Heart right ventricle (tissue), 16 donors: ENCODE data around the gene PPP1CA. TPM values are rescaled to one million over a fixed set of nuclear protein-coding genes. Genes with fewer than 3 reads are reported as not detected.

Experiments used
- ATAC-seq, 8 donors: fragments of 200-7000 bp; cut with Tn5 transposase; one replicate each; pipeline ENCODE4 v1.9.1; 2020; ENCODE audit warnings: mild to moderate bottlenecking in 8 of 8, moderate library complexity in 8 of 8, moderate number of reproducible peaks in 1 of 8
- DNase-seq, 2 donors: peaks; one replicate each; pipeline ENCODE4 v3.0.0-alpha.2; 2020
- H3K27ac ChIP-seq, 10 donors: fragments of 200-600 bp; sonication (generic) in 2 of 10; one replicate each; pipeline versions ENCODE4 v1.5.0 to v1.8.0; 2020 to 2022; ENCODE audit warnings: mild to moderate bottlenecking in 3 of 10
- H3K27me3 ChIP-seq, 7 donors: fragments of 200-600 bp; one replicate each; pipeline ENCODE4 v1.8.0; 2021 to 2022; ENCODE audit warnings: mild to moderate bottlenecking in 2 of 7
- H3K36me3 ChIP-seq, 9 donors: fragments of 200-600 bp; sonication (generic) in 1 of 9; one replicate each; pipeline versions ENCODE4 v1.5.0 to v1.8.0; 2020 to 2022; ENCODE audit warnings: mild to moderate bottlenecking in 2 of 9
- H3K4me1 ChIP-seq, 9 donors: fragments of 200-600 bp; sonication (generic) in 1 of 9; one replicate each; pipeline versions ENCODE4 v1.5.0 to v1.8.0; 2020 to 2022; ENCODE audit warnings: mild to moderate bottlenecking in 4 of 9
- H3K4me3 ChIP-seq, 10 donors: fragments of 200-600 bp; sonication (generic) in 2 of 10; one replicate each; pipeline versions ENCODE4 v1.5.0 to v1.8.0; 2020 to 2022; ENCODE audit warnings: mild to moderate bottlenecking in 7 of 10, moderate library complexity in 2 of 10
- H3K9me3 ChIP-seq, 11 donors: fragments of 200-600 bp in 10 of 11; sonication (generic) in 2 of 11; one replicate each; pipeline versions ENCODE4 v1.5.0 to v1.8.0; 2013 to 2022; ENCODE audit warnings: mild to moderate bottlenecking in 2 of 11, control low read depth in 1 of 11, moderate library complexity in 1 of 11
- WGBS, 2 donors: extraction: QIAGEN DNeasy Blood & Tissue Kit; methylation state at CpG; one replicate each; pipeline ENCODE4 v1.1.7; 2013; ENCODE audit warnings: inconsistent platforms in 1 of 2; 5-methylcytosine and 5-hydroxymethylcytosine counted together
- intact Hi-C, 10 donors: fragments of 100-400 bp; cut with DNase I; formaldehyde crosslinking; loops; one replicate each; pipeline versions ENCODE4 v1.11.1 to v1.14.2; 2022
- polyA plus RNA-seq, 2 donors: library from polyadenylated mRNA; stranded (reverse); fragments of 200-250 nt; gene quantifications; one replicate each; pipeline ENCODE4 v1.2.3, GENCODE V29; 2013
- total RNA-seq, 10 donors: library from RNA; stranded (reverse); fragmentation: NEBNext Ultra II Directional in 3 of 10; extraction: Animal tissue kit (Norgen Biotek cat#: 25700) in 3 of 10; gene quantifications; one replicate each; pipeline versions ENCODE4 v1.2.1 to v1.2.4, GENCODE V29; 2021 to 2023
- TF ChIP-seq, protein P1 (sequence below), 9 donors: fragments of 200-600 bp; sonication (generic) in 2 of 9; IDR thresholded peaks; one replicate each; pipeline versions ENCODE4 v1.5.0 to v1.8.0; 2021 to 2022; ENCODE audit warnings: antibody characterized with exemption in 9 of 9, mild to moderate bottlenecking in 5 of 9, moderate library complexity in 1 of 9
- donor health status: Arrhythmogenic right ventricular cardiomyopathy.
- donor health status: ischemic (EF 13 %, LVEDD 7.1; RV severe dilation, severe dysfunction).
- donor health status: healthy with polysubstance abuse.
- donor health status: DM: no; HTN: yes; CAD: no.
- donor health status: DM: no; HTN: no; CAD: no.
- donor health status: ischemic (EF 25% LVEDD 6.9; RV normal size, moderate dysfunction).
- donor health status: ischemic (EF 25% LVEDD 5.7; RV mildly dilated, moderate dysfunction).
- donor health status: healthy.
- donor health status: DM: yes; HTN: yes; CAD: no.
- donor health status: Ischemic cardiomyopathy.
- donor health status: ischemic (EF 35%, LVEDD 5.7; RV mildly dilated, moderate dysfunction).
- donor health status: nonischemic (EF 11% LVEDD 7.7; RV severe dilation, severe dysfunction).
- donor health status: DM: yes; HTN: yes; CAD: no.
- donor health status: PGD.
- donor health status: ischemic (EF 29% LVEDD 5.4; RV normal size, mild dysfunction).
- donor health status: nonischemic (EF 23%, LVEDD 6.1; RV moderate dilation, normal function).

PPP1CA gene
- total and polyA plus RNA-seq, 12 donors, result 80.2 to 186 (median 103) TPM

DNA sequence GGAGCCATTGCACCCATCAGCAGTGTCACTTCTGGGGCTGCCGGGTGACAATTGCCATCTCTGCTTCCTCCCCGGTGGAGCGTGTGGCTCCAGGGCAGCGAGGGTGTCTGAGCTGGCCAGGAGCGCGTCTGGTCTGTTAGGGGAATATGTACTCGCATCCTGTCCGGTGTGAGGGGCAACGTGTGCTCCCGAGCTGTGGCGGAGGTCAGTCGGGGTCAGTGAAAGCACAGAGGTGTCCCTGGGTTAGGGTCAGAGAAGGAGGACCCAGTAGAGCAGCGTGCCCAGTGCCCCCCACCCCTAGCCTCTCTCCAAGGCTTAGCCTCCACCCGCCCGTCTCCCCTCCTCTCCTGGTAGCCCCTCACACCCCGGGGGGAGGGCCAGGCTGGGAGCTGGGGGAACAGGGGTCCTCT, 29.7 kb downstream of the PPP1CA start:
- H3K36me3 ChIP-seq, result no peaks in the 10 kb centered on the region
- peak overlapping the region in 9 of 10 donors; percentile 85 to 97 (median 91) for H3K27ac ChIP-seq
- TF ChIP-seq, protein P1, sequence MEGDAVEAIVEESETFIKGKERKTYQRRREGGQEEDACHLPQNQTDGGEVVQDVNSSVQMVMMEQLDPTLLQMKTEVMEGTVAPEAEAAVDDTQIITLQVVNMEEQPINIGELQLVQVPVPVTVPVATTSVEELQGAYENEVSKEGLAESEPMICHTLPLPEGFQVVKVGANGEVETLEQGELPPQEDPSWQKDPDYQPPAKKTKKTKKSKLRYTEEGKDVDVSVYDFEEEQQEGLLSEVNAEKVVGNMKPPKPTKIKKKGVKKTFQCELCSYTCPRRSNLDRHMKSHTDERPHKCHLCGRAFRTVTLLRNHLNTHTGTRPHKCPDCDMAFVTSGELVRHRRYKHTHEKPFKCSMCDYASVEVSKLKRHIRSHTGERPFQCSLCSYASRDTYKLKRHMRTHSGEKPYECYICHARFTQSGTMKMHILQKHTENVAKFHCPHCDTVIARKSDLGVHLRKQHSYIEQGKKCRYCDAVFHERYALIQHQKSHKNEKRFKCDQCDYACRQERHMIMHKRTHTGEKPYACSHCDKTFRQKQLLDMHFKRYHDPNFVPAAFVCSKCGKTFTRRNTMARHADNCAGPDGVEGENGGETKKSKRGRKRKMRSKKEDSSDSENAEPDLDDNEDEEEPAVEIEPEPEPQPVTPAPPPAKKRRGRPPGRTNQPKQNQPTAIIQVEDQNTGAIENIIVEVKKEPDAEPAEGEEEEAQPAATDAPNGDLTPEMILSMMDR (IDR thresholded peaks at IDR 0.05), result no peak

GRCh38 chr11:67371189-67371910, 30.3 kb downstream of the PPP1CA start:
- DNase-seq, result no peak
- Histone ChIP-seq H3K4me1 (peaks cover 18 to 77% (median 43%) of the 10 kb centered on the region in 9 donors), H3K27me3 (peaks cover 0 to 5% (median 0%) of the 10 kb centered on the region in 7 donors)

More for the DNA sequence above, 29.7 kb downstream of the PPP1CA start:
- 17 to 29% methylated on average over 15 to 16 of the region's 16 CpGs for WGBS, 2 donors
- Histone ChIP-seq H3K9me3 (no peaks in the 10 kb centered on the region), H3K27me3 (peaks cover 0 to 5% (median 0%) of the 10 kb centered on the region in 7 donors), H3K4me3 (peak overlapping the region; percentile 56 to 82 (median 74)), H3K4me1 (peaks cover 12 to 71% (median 39%) of the 10 kb centered on the region in 9 donors)
- intact Hi-C loops, result loop anchor here in 1 of 10 donors (2.0 kb wide), 1 partner anchor 15 kb away; no protein-coding TSS in a partner anchor
- no peak for ATAC-seq
- DNase-seq, result no peak

GRCh38 chr11:67370351-67371076, 31.1 kb downstream of the PPP1CA start:
- peak overlapping the region in 1 of 10 donors; percentile 16 for H3K27ac ChIP-seq
- TF ChIP-seq, protein P1 (IDR thresholded peaks at IDR 0.05), result no peak
- H3K4me1 ChIP-seq, result peaks cover 20 to 83% (median 50%) of the 10 kb centered on the region in 9 donors
- DNase-seq (no peak), ATAC-seq (no peak)
- peaks cover 0 to 3% (median 0%) of the 10 kb centered on the region in 7 donors for H3K27me3 ChIP-seq
- no peak overlapping the region for H3K4me3 ChIP-seq
- intact Hi-C loops, result no loop called here
- peaks cover 0 to 5% (median 0%) of the 10 kb centered on the region in 9 donors for H3K36me3 ChIP-seq
- WGBS, 2 donors, result 58 to 69% methylated on average over 12 to 14 of the region's 14 CpGs
- H3K9me3 ChIP-seq, result no peaks in the 10 kb centered on the region

More at GRCh38 chr11:67371189-67371910, 30.3 kb downstream of the PPP1CA start:
- Histone ChIP-seq H3K36me3 (no peaks in the 10 kb centered on the region), H3K27ac (peak overlapping the region in 4 of 10 donors; percentile 30 to 97 (median 93)), H3K4me3 (peak overlapping the region in 6 of 10 donors; percentile 67 to 82 (median 76)), H3K9me3 (no peaks in the 10 kb centered on the region)
- TF ChIP-seq, protein P1 (IDR thresholded peaks at IDR 0.05), result peak in 8 of 9 donors; percentile 15 to 50 (median 42)
- intact Hi-C loops, result no loop called here
- whole genome bisulfite sequencing, 2 donors, result 56% methylated on average over 8 of the region's 8 CpGs
- peak in 5 of 8 donors; percentile 4 to 31 (median 20) for ATAC-seq

DNA sequence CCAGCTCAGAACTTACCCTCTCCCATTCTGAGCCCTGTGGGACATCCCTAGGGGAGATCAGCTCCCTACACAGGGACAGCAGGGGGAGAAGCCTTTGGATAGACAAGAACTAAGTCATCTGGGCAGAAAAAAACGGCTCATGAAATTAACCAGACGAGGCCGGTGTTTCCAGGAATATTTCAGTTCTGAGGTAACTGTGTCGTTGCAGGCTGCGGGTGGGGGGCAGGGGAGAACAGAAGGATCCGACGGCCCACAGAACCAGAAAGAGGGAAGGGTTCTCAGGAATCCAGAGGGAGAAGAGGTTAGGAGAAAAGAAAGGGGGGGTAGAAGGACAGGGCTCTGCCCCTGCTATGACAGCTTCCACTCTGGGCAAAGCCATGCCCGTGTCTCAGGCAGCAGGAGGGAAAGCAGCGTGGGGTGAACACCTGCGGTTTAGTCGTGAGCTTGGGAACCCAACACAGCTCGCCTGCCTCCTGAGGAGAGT, 31.8 kb downstream of the PPP1CA start:
- Histone ChIP-seq H3K36me3 (peaks cover 0 to 11% (median 0%) of the 10 kb centered on the region in 9 donors), H3K27ac (no peak overlapping the region), H3K4me1 (peaks cover 20 to 80% (median 50%) of the 10 kb centered on the region in 9 donors)

More for the DNA sequence above, 31.8 kb downstream of the PPP1CA start:
- intact Hi-C loops, result no loop called here
- DNase-seq (no peak), ATAC-seq (no peak)
- peaks cover 0 to 3% (median 0%) of the 10 kb centered on the region in 7 donors for H3K27me3 ChIP-seq
- TF ChIP-seq, protein P1 (IDR thresholded peaks at IDR 0.05), result no peak
- H3K4me3 ChIP-seq, result no peak overlapping the region
- WGBS, 2 donors, result 65 to 76% methylated on average over 12 of the region's 12 CpGs
- H3K9me3 ChIP-seq, result no peaks in the 10 kb centered on the region
